H9 (cell line): ENCODE measurements around the gene ADAMTS2. TPM values are rescaled to one million over a fixed set of nuclear protein-coding genes. Genes with fewer than 3 reads are reported as not detected.

ENCODE experiments used
- DNase-seq: peaks from one replicate; pipeline ENCODE4 v3.0.0-alpha.2; 2017
- H2AFZ ChIP-seq: one replicate; pipeline ENCODE4 v1.6.1; 2013; ENCODE audit warnings: mild to moderate bottlenecking, low read length, control low read depth, moderate library complexity
- H2AK5ac ChIP-seq: 2 replicates; pipeline ENCODE4 v1.6.1; 2013; ENCODE audit warnings: low read length, control low read depth, mixed read lengths; ENCODE audit not compliant: insufficient read length
- H2BK120ac ChIP-seq: one replicate; pipeline ENCODE4 v1.6.1; 2013; ENCODE audit warnings: low read depth, mild to moderate bottlenecking, low read length, control low read depth, inconsistent platforms; ENCODE audit not compliant: poor library complexity, severe bottlenecking
- H2BK12ac ChIP-seq: 2 replicates; pipeline ENCODE4 v1.6.1; 2013; ENCODE audit warnings: low read length, control low read depth, mixed read lengths, low read depth; ENCODE audit not compliant: insufficient read length
- H2BK15ac ChIP-seq: 2 replicates; pipeline ENCODE4 v1.6.1; 2013; ENCODE audit warnings: low read depth, low read length, control low read depth
- H2BK20ac ChIP-seq: one replicate; pipeline ENCODE4 v1.6.1; 2013; ENCODE audit warnings: low read depth, mild to moderate bottlenecking, low read length, control low read depth, inconsistent platforms; ENCODE audit not compliant: poor library complexity, severe bottlenecking
- H2BK5ac ChIP-seq: 2 replicates; pipeline ENCODE4 v1.6.1; 2013; ENCODE audit warnings: low read length, control low read depth, mixed read lengths; ENCODE audit not compliant: insufficient read length
- H3K14ac ChIP-seq: 2 replicates; pipeline ENCODE4 v1.6.1; 2013; ENCODE audit warnings: low read length, control low read depth; ENCODE audit not compliant: insufficient read depth
- H3K18ac ChIP-seq: 2 replicates; pipeline ENCODE4 v1.6.1; 2013; ENCODE audit warnings: low read depth, mild to moderate bottlenecking, mixed read lengths, low read length, control low read depth; ENCODE audit not compliant: insufficient read length
- H3K23ac ChIP-seq: 2 replicates; pipeline ENCODE4 v1.6.1; 2013; ENCODE audit warnings: low read length, control low read depth, mixed read lengths, low read depth; ENCODE audit not compliant: insufficient read length
- H3K23me2 ChIP-seq: 2 replicates; pipeline ENCODE4 v1.6.1; 2013; ENCODE audit warnings: low read depth, mild to moderate bottlenecking, mixed read lengths, low read length, control low read depth; ENCODE audit not compliant: insufficient read length, poor library complexity, severe bottlenecking
- H3K27ac ChIP-seq: 2 replicates; pipeline ENCODE4 v1.5.1; 2013; ENCODE audit warnings: low read length, control low read depth, mixed read lengths, low read depth; ENCODE audit not compliant: insufficient read length
- H3K27me3 ChIP-seq: 2 replicates; pipeline ENCODE4 v1.6.1; 2013; ENCODE audit warnings: low read length, control low read depth, inconsistent platforms; ENCODE audit not compliant: insufficient read depth
- H3K4ac ChIP-seq: 2 replicates; pipeline ENCODE4 v1.6.1; 2013; ENCODE audit warnings: low read depth, mild to moderate bottlenecking, control low read depth, inconsistent platforms, low read length, moderate library complexity
- H3K4me1 ChIP-seq: 2 replicates; pipeline ENCODE4 v1.6.1; 2013; ENCODE audit warnings: low read length, control low read depth, inconsistent platforms; ENCODE audit not compliant: insufficient read depth
- H3K4me2 ChIP-seq: 2 replicates; pipeline ENCODE4 v1.6.1; 2013; ENCODE audit warnings: low read length, control low read depth, mixed read lengths; ENCODE audit not compliant: insufficient read length, insufficient read depth
- H3K56ac ChIP-seq: 2 replicates; pipeline ENCODE4 v1.6.1; 2013; ENCODE audit warnings: low read depth, mild to moderate bottlenecking, mixed read lengths, low read length, control low read depth; ENCODE audit not compliant: insufficient read length
- H3K79me1 ChIP-seq: 2 replicates; pipeline ENCODE4 v1.6.1; 2013; ENCODE audit warnings: low read depth, mild to moderate bottlenecking, moderate library complexity, low read length, control low read depth, inconsistent platforms; ENCODE audit not compliant: insufficient read depth, poor library complexity, severe bottlenecking
- H3K79me2 ChIP-seq: 2 replicates; pipeline ENCODE4 v1.6.1; 2013; ENCODE audit warnings: low read length, control low read depth, inconsistent platforms; ENCODE audit not compliant: insufficient read depth
- H3K9ac ChIP-seq: 2 replicates; pipeline ENCODE4 v1.6.1; 2013; ENCODE audit warnings: low read length, control low read depth, mixed read lengths; ENCODE audit not compliant: insufficient read length; ENCODE audit errors: extremely low read depth
- H3K9me3 ChIP-seq: one replicate; pipeline ENCODE4 v1.6.1; 2013; ENCODE audit warnings: low read depth, low read length, inconsistent platforms; ENCODE audit not compliant: control insufficient read depth
- H3T11ph ChIP-seq: one replicate; pipeline ENCODE4 v1.6.1; 2013; ENCODE audit warnings: mild to moderate bottlenecking, low read length, control low read depth, inconsistent platforms
- H4K20me1 ChIP-seq: one replicate; pipeline ENCODE4 v1.6.1; 2013; ENCODE audit not compliant: control insufficient read depth, insufficient read length, insufficient read depth
- H4K5ac ChIP-seq: 2 replicates; pipeline ENCODE4 v1.6.1; 2013; ENCODE audit warnings: low read depth, mild to moderate bottlenecking, mixed read lengths, low read length, control low read depth; ENCODE audit not compliant: insufficient read length
- H4K8ac ChIP-seq: replicated peaks from 2 replicates; pipeline ENCODE4 v1.6.1; 2013; ENCODE audit warnings: low read length, control low read depth, mixed read lengths, low read depth; ENCODE audit not compliant: insufficient read length
- H4K91ac ChIP-seq: 2 replicates; pipeline ENCODE4 v1.6.1; 2013; ENCODE audit warnings: low read depth, mild to moderate bottlenecking, moderate library complexity, mixed read lengths, low read length, control low read depth; ENCODE audit not compliant: insufficient read length
- H3K27ac Mint-ChIP-seq, 3 experiments: 2 replicates in 2 of 3; 3 replicates in 1 of 3; pipeline ENCODE4 v1.8.0; 2020 to 2021; ENCODE audit warnings: mixed read lengths in 3 of 3, mild to moderate bottlenecking in 1 of 3, moderate library complexity in 1 of 3
- H3K27me3 Mint-ChIP-seq: 2 replicates; pipeline ENCODE4 v1.8.0; 2021; ENCODE audit warnings: low read depth, mild to moderate bottlenecking, moderate library complexity, mixed read lengths
- H3K36me3 Mint-ChIP-seq, 3 experiments: 2 replicates in 2 of 3; 3 replicates in 1 of 3; pipeline ENCODE4 v1.8.0; 2020 to 2021; ENCODE audit warnings: low read depth in 3 of 3, mixed read lengths in 3 of 3; ENCODE audit not compliant: insufficient read depth in 1 of 3
- H3K4me1 Mint-ChIP-seq, 2 experiments: 2 replicates each; pipeline ENCODE4 v1.8.0; 2020; ENCODE audit warnings: mixed read lengths in 2 of 2
- H3K4me3 Mint-ChIP-seq, 2 experiments: 2 replicates in 1 of 2; 3 replicates in 1 of 2; pipeline ENCODE4 v1.8.0; 2020 to 2021; ENCODE audit warnings: mild to moderate bottlenecking in 2 of 2, mixed read lengths in 2 of 2, moderate library complexity in 1 of 2
- H3K9me3 Mint-ChIP-seq, 2 experiments: 2 replicates in 1 of 2; 3 replicates in 1 of 2; pipeline ENCODE4 v1.8.0; 2020; ENCODE audit warnings: mild to moderate bottlenecking in 2 of 2, mixed read lengths in 2 of 2, moderate library complexity in 1 of 2
- CTCF ChIP-seq: fragments of 200-600 bp; sonication (generic); conservative IDR thresholded peaks from 3 replicates; pipeline ENCODE4 v1.8.0; 2021; ENCODE audit warnings: antibody characterized with exemption, mild to moderate bottlenecking
- WGBS: extraction: QIAGEN DNeasy Blood & Tissue Kit; methylation state at CpG from one replicate; pipeline ENCODE4 v1.1.7; 2013; ENCODE audit warnings: missing lambda C conversion rate, low lambda C conversion rate, mixed read lengths; ENCODE audit not compliant: insufficient read length; ENCODE audit errors: extremely low coverage; 5-methylcytosine and 5-hydroxymethylcytosine counted together
- total RNA-seq: library from RNA; stranded (reverse); gene quantifications from 2 replicates; pipeline ENCODE4 v1.2.1, GENCODE V29; 2021

The ADAMTS2 gene
- total RNA-seq, 1 experiment from 2014 or later: 5.4 TPM

GRCh38 chr5:179199246-179199645 is 146.0 kb downstream of the ADAMTS2 start:
- H3K27ac Mint-ChIP-seq: peak overlapping the region in 1 of 3 experiments; percentile 77; a peak in 1 of 7 replicates
- H3K27me3 Mint-ChIP-seq: no peaks in the 10 kb centered on the region; the same call in 1 of the 2 replicates
- no peaks in the 10 kb centered on the region for H3K9me3 Mint-ChIP-seq
- Histone ChIP-seq H3K23me2 (no peaks in the 10 kb centered on the region), H3K9ac (no peak overlapping the region), H2BK5ac (no peak overlapping the region), H4K20me1 (no peaks in the 10 kb centered on the region), H3K14ac (no peak overlapping the region), H3K23ac (no peak overlapping the region), H4K91ac (no peak overlapping the region), H3K27ac (no peak overlapping the region), H2BK12ac (no peak overlapping the region), H4K5ac (no peak overlapping the region), H3K79me2 (no peaks in the 10 kb centered on the region), H2BK20ac (no peak overlapping the region), H4K8ac (no peak overlapping the region), H2BK15ac (no peak overlapping the region), H3K56ac (no peak overlapping the region), H3K4ac (no peak overlapping the region), H3K4me2 (no peak overlapping the region), H3T11ph (no peak overlapping the region), H3K18ac (no peak overlapping the region), H3K9me3 (no peaks in the 10 kb centered on the region), H3K79me1 (no peaks in the 10 kb centered on the region), H3K4me1 (no peaks in the 10 kb centered on the region), H2AFZ (no peak overlapping the region), H2BK120ac (no peak overlapping the region), H2AK5ac (no peak overlapping the region), H3K27me3 (no peaks in the 10 kb centered on the region)
- TF ChIP-seq CTCF: no peak
- DNase-seq: no peak
- no peaks in the 10 kb centered on the region for H3K36me3 Mint-ChIP-seq
- no peak overlapping the region for H3K4me3 Mint-ChIP-seq
- peaks cover 4 to 5% of the 10 kb centered on the region in 2 experiments for H3K4me1 Mint-ChIP-seq
- WGBS: no CpG with 5 or more reads among the region's 11 CpGs
